Activated gamma-delta T cell (primary cell): ENCODE measurements around the gene CFAP251.

Experiments used
- DNase-seq: peaks from one replicate; lab custom pipeline; 2025; lab: John Stamatoyannopoulos, UW

CFAP251 gene

DNA sequence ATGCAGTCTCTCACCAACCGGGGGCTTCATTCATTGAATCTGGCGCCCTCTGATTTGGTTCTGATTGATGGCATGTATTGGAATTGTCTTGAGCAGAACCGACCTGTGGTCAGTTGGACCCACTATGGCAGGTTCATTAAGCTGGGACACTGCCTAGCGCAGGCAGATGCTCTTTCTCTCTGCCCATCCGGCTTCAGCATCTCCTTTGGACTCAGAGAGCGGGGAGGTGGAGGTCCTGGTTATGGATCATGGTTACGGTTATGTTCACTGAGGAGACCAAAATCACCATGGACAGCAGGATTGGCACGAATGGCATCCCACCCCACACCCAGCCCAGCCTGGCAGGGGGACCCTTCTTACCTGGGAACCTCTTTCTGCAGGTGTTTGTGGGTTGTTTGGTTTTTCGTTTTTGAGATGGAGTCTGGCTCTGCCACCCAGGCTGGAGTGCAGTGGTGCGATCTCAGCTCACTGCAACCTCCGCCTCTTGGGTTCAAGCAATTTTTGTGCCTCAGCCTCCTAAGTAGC, 86.9 kb downstream of the CFAP251 start:
- DNase-seq, result no peak

DNA sequence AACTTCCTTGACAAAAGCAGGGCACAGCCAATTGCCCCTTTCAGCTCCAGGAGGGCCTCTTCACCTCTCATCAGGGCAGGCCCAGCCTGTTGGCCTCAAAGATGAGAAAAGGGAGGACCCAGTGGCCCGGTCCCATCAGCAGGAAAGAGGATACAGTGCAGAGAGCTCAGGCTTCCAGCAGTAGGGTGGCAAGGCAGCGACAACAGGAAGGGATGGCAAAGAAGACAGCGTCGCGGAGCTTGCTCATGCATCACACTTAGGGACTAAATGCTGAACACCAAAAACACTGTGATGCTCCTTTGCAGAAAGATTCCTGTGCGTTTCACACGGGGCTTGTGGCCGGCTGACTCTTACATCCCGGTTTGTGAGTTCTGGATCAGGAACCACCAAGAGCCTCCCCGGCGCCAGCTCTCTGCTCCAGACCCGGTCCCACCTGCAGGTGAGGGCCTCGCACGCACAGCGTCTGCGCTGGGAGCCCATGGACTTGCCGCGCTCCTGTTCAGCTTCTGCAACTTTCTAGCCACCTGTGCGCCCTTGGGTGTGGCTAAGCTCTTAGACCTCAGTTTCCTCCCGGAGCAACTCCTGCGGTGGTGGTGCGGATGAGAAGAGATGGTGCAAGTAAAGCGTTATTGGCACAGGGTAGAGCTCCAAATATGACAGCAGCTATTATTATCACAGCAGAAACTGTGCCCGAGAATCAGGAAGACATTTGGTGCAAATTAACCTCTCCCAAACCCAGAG, 88.0 kb downstream of the CFAP251 start:
- no peak for DNase-seq

DNA sequence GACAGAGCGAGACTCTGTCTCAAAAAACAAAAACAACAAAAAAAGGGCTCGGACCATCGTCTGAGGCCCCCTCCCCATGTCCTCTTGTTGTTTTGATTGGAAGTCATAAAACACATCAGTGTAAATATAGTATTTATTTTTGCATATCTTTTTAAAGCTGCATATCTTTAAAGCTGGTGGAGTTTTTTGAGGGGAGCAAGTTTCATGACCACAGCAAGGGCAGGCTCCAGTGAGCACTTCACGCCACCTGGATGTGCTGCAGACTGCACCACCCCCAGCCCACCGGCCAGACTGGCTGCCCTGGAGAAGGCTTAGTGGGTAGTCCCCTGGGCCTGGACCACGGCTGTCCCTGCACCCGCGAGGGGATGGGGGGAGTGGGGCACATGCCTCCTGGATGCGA, 91.3 kb downstream of the CFAP251 start:
- DNase-seq, result no peak

DNA sequence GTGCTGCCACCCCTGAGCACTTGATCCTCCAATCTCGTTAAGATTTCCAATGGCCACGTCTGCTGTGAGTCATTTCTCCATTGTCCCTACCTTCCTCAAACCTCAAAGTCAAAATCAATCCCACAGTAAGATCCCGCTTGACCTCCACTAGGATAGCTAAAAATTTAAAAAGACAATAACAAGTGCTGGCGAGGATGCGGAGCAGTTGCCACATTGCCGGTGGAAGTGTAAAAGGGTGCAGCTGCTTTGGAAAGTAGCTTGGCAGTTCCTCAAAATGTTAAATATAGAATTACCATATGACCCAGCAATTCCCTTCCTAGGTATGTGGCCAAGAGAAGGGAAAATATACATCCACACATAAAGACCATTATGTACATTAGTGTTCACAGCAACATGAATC, 93.8 kb downstream of the CFAP251 start:
- no peak for DNase-seq

DNA sequence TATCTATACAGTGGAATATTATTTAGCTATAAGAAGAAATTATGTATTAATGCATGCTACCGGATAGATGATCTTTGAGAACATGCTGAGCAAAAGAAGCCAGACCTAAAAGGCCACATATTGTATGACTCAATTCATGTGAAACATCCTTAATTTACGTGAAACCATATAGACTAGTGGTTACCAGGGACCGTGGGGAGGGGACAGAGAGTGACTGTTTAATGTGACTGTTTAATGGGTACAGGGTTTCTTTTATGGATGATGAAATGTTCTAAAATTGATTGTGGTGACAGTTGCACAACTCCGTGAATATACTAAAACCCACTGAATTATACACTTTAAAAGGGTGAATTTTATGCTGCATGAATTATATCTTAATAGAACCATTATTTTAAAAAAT, 94.7 kb downstream of the CFAP251 start:
- DNase-seq, result no peak

DNA sequence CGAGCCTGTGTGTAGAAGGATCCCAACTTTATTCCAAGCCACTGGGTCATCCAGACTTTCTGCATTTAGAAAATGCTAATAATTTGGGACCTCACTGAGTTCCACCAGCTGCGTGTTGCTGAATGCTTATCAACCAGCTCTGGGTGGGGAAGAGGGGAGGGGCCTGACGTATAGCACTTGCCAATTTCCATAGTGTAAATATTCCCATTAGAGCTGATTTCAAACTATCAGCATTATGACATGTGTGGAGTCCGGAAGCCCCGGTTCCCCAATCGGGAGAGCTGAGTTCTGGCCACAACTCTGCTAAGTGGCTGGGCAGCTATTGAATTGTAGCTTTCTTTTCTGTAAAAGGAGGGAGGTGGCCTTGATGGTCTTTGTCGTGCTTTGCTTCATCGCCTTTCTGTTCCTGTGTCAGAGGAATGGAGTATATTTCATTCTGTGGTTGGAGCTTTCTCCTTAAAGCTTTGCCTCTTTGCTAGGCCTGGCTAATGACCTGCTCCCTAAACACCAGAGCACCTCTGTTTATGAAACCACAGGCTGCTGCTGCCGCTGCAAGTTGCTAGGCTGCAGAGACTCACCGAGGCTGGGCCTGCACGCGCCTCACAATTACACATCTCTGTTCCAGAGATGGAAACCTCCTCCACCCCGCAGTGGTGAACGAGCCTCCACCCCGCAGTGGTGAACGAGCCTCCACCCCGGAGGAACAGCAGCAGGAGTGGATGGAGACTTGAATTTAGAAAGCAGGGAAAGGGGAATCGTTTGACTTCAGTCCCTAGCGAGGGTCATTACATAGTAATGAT, 95.6 kb downstream of the CFAP251 start:
- DNase-seq, result no peak

DNA sequence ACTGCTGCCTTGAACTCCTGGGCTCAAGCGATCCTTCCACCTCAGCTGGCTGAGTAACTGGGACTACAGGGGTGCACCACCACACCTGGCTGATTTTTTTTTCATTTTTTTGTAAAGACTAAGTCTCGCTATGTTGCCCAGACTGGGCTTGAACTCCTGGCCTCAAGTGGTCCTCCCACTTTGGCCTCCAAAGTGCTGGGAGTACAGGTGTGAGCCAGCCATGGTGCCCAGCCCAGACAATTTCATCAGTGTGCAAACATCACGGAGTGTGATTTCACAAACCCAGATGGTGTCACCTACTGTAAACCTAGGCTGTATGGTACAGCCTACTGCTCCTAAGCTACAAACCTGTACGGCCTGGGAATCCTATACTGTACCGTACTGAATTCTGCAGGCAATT, 96.4 kb downstream of the CFAP251 start:
- DNase-seq, result no peak

DNA sequence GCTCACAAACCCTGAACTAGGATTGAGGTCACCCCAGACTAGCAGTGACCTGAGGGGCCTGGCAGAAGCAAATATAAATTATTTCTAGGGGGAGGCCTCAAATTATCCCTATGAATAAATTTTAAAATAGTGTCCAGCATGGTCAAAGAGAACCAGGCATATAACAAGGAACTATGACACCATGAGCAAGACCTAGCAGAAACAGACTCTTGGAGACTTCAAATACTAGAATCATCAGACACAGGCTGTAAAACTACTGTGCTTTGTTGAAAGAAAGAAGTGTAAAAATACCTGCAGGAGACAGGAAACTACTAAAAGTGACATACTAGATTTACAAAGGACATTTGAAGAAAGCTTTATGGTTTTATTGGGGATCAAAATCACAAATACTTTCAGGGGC, 100.1 kb downstream of the CFAP251 start:
- no peak for DNase-seq

DNA sequence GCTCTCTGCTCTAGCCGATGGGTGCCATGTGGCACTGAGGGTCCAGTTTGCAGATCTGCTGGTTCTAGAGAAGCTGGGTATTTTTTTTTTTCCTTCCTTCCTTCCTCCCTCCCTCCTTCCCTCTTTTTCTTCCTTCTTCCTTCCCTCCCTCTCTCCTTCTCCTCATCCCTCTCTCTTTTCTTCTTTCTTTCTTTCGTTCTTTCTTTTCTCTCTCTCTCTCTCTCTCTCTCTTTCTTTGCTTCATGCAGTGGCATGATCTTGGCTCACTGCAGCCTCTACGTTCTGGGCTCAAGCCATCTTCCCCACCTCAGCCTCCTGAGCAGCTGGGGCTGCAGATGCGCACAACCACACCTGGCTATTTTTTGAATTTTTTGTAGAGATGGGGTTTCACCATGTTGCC, 100.5 kb downstream of the CFAP251 start:
- DNase-seq, result no peak

DNA sequence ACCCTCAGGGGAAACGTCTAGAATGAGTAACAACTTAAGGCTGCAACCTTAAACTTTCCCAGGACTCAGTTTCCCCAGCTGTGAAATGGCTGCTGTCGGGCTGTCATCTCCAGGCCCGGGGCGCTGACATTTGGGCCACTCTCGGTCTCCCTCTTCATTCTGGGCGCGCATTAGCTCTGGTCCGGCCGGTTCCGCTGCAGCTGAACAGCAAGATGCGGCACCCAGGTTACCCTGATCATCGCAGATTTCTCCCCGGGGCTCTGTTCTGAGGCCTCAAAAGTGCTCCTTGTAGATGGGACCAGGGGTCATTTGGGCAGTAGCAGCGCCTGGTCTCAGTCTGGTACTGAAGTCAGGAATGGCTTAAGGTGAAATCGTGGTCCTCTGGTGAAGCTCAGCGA, 102.4 kb downstream of the CFAP251 start:
- no peak for DNase-seq

DNA sequence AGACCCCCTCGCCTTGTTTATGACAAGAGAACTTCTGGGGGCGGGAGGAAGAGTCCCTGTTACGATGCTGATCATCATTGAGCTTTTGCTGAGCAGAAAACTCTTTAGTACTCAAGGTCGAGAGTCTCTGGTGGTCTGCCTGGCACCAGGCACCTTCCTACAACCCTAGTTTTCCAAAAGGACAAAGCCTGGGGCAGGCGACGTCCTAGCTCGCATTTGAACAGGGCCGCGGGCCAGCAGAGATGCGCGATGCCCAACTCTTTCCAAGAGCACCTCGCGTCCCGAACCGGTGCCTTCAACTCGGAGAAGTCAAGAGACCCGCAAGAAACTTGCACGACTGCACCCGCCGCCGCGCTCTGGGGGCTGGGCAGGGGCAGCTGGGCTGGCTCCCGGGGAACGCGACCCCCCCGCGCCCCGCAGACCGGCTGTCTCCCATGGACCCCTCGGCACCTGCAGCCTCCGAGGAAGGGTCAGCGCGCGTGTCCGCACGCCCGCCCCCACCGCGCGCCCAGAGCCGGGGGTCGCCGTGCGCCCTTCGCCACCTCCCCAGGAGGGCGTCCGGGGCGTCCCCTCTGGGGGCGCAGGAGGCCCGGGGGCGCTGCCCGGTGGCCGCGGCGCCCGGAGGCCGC, 102.9 kb downstream of the CFAP251 start:
- DNase-seq, result no peak

DNA sequence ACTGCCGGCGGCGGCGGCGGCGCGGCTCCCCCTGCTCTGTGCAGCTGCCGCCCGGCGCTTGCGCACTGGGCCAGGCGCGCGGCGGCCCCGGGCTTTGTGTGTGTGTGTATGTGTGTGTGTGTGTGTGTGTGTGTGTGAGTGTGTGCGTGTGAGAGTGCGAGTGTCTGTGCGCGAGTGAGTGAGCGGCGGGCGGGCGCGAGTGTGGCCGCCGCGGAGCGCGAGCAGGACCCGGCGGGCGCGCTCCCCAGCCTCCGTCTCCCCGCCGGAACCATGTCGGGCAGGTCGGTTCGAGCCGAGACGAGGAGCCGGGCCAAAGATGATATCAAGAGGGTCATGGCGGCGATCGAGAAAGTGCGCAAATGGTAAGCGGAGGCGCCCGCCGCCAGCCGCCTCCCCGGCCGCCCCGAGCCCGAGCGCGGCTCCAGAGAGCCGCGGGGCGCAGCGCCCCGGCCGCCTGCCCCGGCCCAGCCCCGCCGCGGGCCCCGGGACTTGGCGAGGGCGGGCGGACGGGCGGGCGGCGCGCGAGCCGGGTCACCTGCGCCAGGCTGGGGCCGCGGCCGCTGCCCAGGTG, 103.5 kb downstream of the CFAP251 start, which contains the start of gene BCL7A:
BCL7A (plus strand) TSS at position 63 of the 571 bp plus-strand sequence; CDS start at position 271, 208 bp downstream.
- no peak for DNase-seq

DNA sequence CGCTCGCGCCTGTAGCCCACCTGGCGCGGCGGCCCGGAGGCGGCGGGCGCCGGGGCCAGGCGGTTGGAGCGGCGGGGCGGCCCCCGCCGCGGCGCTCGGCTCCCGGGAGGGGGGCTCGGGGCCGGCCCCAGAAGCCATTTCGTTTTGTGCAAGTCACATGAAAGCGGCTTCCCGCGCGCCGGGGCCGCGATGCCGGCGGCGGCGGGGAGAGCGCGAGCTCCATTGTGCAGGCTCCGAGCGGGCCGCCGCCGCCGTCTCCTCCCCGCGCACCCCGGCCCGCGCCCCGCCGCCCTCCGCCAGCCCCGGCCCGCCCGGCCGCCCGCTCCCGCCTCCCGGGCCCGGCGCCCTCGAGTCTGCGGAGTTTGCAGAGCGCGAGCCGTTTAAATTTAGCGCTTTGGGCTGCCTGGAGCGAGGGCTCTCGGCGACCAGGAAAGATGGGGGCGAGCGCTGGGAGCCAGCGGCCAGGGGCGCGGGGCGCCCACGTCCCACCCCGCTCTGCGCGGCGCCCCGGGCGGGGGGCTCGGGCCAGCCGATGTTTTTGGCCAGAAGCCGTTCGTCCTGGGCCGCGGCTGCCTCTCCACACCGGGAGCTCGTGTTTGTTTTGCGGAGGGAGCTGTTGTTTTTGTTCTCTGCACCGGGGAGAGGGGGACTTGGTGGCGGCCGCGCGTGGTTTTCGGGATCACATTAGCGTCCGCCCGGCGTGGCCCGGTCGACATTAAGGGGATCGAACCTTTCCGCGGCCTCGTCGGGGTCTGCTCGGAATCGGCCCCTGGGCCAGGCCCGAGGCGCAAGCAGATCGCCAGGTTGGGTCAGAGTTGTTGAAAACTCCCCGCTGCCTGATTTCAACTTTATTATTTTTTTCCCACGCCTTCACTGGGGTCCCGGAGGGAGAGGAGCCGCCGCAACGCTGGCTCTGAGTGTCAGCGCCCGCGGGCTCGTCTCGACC, 104.3 kb downstream of the CFAP251 start:
- no peak for DNase-seq

DNA sequence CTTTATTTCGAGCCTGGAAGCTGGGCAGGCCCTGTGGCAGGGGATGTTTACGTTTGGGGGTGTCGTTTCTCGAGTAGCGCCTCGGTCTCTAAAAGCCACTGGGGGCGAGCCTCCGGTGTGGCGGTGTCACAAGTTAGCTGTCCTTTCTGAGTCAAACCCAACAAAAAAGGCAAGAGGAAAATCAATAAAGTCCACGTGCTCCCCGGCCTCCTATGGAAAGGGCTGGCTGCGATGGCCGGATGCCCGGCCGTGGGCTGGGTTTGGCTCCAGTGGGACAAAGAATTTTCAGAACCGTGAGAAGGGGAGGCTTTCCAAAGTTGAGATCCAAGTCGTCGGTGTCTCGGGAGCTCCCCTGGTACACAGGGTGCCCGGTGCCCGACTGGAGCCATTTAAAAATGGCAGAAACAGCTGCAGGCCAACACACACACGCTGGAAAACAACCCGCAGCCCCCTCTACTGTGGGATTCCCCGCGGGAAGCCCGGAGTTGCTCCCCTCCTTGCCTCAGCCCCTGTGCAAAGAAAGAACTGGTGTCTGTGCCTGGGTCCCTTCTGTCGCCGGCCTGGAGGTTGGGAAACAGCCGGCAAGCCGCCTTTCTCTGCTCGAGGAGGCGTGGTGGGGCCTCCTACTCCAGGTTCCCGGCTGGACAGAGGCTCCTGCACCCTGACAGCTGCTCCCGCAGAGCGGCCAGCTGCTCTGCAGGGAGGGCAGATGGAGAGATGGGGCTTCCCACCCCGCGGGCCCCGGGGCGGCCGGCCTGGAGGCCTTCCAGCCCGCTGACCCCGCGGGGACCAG, 105.1 kb downstream of the CFAP251 start:
- DNase-seq, result no peak

DNA sequence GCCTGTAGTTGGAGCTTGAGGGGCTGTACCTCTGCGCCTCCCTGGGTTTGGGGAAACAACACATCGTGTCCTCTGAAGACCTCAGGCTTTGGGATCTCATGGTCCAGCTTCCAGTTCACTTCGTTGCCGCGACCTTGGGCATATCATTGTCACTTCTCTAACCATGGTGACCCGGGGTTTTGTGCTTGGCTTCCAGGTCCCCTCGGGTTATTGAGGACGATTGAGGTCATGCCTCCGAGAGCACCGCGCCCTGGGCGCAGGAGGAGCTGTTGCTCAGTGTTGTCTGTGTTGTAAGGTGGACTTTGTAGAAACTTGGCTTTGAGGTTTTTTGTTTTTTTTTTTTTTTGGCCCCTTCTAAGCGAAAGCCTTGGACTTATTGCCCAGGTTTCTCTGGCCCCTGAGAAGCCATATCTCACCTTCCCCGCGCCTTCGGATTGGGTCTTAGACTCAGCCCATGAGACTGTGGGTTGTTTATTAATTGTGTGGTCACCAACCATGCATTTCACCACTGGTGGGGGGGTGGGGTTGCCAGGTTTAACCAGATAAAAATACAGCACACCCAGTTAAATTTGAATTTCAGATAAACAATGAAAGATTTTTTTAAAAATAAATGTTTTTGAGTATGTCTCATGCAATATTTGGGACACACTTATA, 105.9 kb downstream of the CFAP251 start:
- no peak for DNase-seq

DNA sequence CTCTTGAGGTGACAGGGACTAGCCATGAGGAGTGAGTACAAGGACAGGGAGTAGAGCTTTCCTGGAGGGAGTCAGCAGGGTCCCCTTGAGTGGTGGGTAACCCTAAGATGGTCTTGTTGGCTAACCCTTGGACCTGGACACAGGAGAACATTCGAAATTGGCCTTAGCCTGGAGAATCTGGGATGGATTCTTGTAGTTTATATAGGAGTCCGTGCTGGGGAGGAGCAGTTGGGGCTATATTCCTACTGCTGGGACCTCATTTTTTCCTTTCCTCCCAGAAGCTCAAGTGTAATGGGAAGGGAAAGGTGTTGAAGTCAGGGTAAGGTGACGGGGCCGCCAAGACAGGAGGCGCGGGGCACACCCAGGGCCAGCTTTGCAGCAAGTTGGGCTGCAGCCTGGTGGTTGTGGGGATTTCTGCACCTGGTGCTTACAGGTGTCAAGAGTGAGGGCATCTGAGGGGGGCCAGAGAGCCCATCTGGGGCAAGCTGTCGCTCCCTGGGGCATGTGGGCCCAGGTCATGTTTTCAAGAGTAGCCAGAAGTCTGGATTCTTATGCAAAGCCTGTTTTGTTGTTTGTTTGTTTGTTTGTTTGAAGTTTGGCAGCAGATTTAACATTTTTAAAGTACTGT, 108.4 kb downstream of the CFAP251 start:
- no peak for DNase-seq

DNA sequence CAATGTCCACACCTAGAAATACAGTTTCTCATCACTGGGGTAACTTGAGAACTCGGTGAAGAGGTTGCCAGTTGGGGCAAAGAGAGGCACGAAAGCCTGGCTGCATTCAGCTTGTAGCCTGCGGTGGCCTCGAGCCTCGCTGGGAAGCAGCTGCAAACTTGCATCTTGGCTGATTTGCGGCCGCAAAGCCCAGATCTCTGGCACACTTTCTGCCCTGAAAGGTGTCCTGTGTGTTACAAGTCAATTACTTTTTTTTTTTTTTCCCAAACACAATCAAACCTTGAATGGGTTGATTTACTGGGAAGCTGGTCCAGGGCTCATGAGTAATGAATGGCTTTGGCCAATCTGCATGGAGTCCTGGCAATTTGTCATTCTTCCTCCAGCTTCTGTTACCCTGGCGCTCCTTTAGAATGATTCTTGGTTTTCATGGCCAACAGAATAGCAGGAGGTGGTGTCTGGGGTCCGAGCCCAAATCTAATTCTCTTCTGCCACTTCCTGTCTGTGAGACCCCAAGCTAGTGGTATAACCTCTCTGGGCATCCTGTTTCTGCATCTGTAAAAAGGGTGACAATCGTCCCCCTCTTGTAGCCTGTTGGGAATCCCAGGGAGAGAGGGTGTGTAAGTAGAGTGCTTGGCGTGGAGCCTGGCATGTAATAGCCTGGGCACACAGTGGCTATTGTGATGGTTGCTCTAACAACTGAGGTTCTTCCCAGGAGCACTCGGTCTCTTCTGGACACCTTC, 109.9 kb downstream of the CFAP251 start:
- no peak for DNase-seq

DNA sequence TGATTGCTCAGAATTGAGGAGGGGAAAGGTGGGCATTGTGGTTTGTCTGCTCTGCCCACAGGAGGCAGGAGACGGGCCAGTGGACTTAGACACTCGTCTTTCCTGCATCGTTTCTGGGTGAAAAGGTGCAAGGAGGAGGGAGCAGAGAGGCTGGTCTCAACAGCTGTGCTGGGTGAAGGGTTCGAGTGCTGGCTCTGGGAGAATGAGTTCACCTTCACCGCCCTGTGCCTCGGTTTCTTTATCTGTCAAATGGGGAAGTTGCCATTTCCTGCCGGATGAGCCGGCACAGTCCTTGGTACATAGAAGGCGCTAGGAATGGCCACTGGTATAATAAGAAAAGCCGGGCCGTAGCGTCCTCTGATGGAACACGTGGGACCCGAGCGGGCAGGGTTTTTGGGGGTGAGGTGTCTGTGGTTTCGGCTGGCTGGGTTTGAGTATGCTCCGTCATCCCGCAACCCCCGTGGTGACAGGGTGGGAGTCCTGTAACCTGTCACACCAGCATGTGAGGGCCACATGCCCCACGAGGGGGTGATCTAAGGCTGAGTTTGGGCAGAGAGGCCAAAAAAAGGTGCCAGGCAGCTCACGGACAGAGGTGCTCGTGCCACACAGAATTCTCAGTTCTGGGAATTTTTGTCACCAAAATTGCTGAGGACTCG, 110.6 kb downstream of the CFAP251 start:
- no peak for DNase-seq
